ENCODE results near the gene GCNT2. TPM values are rescaled to one million over a fixed set of nuclear protein-coding genes. Genes with fewer than 3 reads are reported as not detected.

Gene GCNT2
- 21.2 and 21.6 TPM in 2 replicates for total RNA-seq (ENCODE audit: low replicate concordance)
- long read RNA-seq, full-length matches to known transcripts, result 7 of 23 reads
- long read RNA-seq, partial matches to known transcripts, result 4 of 23 reads
- long read RNA-seq, other reads (novel, unspliced or antisense), result 12 of 23 reads

DNA sequence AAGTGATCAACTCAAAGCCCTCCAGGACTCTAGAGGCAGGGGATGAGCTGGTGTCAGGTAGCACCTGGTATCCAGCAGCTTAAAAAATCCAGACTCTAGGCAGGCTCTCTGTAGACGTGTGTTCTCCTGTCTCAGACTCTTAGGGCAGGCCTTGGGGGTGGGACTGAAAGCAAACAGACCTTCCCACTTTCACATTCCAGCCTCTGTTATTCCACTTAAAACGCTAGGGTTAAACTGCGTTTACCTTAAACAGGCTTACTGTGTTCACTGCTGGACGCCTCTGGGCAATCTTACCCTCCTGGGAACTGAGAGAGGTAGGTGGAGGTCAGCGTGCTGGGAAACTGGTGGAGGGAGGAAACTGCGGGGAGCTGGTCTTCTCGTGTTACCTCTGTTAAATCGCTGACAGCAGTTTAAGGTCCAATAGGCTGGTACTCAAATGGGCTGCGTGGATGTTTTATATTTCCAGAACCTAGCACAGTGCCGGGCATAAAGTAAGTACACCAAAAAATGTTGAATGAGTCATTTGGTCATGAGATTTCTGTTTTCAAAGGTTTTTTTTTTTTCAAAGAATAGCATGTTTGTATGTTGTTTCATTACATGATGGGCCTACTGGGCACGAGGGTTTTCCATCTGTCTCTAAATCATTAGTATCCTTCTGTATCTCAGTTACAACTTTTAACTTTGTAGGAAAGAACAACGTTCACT, at the start of gene GCNT2:
Gene GCNT2, plus strand, starts transcription at position 248 of the 705 bp plus-strand sequence. CDS start 7,561 bp downstream, outside the sequence.
- peaks cover 30% of the 10 kb centered on the region for H3K4me1 Mint-ChIP-seq (ENCODE audit: unreplicated experiment)
- no peaks in the 10 kb centered on the region for H3K9me3 Mint-ChIP-seq
- H3K4me3 Mint-ChIP-seq, result peak within 1 kb of the TSS; percentile 84
- no peaks in the 10 kb centered on the region for H3K27me3 Mint-ChIP-seq
- DNase-seq (ENCODE audit: extremely low spot score, unreplicated experiment), result no peak
- TF ChIP-seq, protein P1, sequence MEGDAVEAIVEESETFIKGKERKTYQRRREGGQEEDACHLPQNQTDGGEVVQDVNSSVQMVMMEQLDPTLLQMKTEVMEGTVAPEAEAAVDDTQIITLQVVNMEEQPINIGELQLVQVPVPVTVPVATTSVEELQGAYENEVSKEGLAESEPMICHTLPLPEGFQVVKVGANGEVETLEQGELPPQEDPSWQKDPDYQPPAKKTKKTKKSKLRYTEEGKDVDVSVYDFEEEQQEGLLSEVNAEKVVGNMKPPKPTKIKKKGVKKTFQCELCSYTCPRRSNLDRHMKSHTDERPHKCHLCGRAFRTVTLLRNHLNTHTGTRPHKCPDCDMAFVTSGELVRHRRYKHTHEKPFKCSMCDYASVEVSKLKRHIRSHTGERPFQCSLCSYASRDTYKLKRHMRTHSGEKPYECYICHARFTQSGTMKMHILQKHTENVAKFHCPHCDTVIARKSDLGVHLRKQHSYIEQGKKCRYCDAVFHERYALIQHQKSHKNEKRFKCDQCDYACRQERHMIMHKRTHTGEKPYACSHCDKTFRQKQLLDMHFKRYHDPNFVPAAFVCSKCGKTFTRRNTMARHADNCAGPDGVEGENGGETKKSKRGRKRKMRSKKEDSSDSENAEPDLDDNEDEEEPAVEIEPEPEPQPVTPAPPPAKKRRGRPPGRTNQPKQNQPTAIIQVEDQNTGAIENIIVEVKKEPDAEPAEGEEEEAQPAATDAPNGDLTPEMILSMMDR (conservative IDR thresholded peaks at IDR 0.05), result no peak
- H3K27ac Mint-ChIP-seq, result peak within 1 kb of the TSS; percentile 99
- no peaks in the 10 kb centered on the region for H3K36me3 Mint-ChIP-seq

DNA sequence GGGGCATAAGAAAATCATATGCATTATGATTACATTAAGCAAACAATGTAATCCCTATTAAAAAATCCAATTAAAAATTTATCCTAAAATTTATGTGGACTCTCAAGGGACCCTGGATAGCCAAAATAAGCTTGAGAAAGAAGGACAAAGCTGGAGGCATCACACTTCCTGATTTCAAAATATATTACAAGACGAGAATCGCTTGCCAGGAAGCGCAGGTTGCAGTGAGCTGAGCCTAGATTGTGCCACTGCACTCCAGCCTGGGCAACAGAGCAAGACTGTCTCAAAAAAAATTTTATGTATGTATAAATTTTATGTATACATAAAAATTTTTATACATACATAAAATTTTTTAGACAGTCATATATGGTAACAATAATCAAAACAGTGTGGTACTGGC, 48.5 kb upstream of the GCNT2 start:
- DNase-seq (ENCODE audit: extremely low spot score, unreplicated experiment), result no peak
- H3K27ac Mint-ChIP-seq, result no peak overlapping the region
- H3K36me3 Mint-ChIP-seq, result no peaks in the 10 kb centered on the region
- H3K4me3 Mint-ChIP-seq, result no peak overlapping the region
- H3K27me3 Mint-ChIP-seq, result no peaks in the 10 kb centered on the region
- H3K9me3 Mint-ChIP-seq, result no peaks in the 10 kb centered on the region
- H3K4me1 Mint-ChIP-seq (ENCODE audit: unreplicated experiment), result no peaks in the 10 kb centered on the region
- TF ChIP-seq, protein P1 (conservative IDR thresholded peaks at IDR 0.05), result no peak

DNA sequence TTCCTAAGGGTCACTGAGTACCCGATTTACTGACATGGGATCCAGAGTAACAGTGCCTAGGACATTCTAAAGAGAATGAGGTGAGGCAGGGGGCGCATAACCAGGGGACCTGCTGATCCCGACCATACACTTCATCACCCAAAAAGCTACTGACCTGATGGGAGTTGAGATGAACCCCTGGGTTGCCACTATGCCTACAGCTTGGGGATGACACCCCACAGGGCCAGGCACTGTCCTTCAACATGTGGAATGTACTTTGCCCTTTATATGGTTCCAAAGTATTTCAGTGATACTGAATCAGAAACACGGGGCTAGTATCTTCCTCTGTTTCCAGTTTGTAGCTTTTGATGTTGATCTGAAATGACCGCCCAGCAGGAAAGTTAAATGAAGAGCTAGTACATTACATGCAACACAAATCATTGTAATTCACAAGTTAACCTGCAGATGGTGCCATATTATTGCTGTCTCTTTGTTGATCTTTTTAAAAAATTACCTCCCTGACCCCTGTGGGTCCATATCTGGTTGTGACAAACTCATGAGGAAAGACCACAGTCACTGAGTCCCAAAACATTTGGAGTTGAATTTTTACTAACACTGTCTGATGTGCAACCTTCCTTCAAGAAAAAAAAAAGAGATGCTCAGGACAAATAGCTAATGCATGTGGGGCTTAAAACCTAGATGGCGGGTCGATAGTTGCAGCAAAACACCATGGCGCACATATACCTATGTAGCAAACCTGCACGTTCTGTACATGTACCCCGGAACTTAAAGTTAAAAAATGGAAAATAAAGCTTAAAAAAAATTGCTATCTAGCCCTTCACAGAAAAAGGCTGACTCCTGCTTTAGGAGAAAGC, 42.7 kb upstream of the GCNT2 start:
- H3K9me3 Mint-ChIP-seq, result no peaks in the 10 kb centered on the region
- TF ChIP-seq, protein P1 (conservative IDR thresholded peaks at IDR 0.05), result peak; percentile 84
- no peaks in the 10 kb centered on the region for H3K36me3 Mint-ChIP-seq
- no peaks in the 10 kb centered on the region for H3K4me1 Mint-ChIP-seq (ENCODE audit: unreplicated experiment)
- H3K27ac Mint-ChIP-seq, result peak overlapping the region; percentile 50
- no peaks in the 10 kb centered on the region for H3K27me3 Mint-ChIP-seq
- H3K4me3 Mint-ChIP-seq, result no peak overlapping the region
- DNase-seq (ENCODE audit: extremely low spot score, unreplicated experiment), result no peak

DNA sequence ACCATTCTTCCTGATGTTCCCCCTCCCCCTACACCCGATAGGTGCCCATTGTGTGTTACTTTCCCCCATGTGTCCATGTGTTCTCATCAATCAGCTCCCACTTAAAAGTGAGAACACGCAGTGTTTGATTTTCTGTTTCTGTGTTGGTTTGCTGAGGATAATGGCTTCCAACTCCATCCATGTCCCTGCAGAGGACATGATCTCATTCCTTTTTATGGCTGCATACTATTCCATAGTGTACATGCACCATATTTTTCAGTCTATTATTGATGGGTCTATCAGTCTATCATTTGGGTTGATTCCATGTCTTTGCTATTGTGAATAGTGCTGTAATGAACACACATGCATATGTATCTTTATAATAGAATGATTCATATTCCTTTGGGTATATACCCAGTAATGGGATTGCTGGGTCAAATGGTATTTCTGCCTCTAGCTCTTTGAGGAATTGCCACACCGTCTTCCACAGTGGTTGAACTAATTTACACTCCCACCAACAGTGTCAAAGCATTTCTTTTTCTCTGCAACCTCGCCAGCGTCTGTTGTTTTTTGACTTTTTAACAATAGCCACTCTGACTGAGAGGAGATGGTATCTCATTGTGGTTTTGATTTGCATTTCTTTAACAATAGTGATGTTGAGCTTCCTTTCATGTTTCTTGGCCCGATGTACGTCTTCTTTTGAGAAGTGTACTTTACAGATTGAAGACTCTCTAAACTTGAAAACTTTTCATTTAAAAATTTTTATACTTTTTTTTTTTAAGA, 41.0 kb upstream of the GCNT2 start:
- no peak for DNase-seq (ENCODE audit: extremely low spot score, unreplicated experiment)
- TF ChIP-seq, protein P1 (conservative IDR thresholded peaks at IDR 0.05), result no peak
- H3K4me3 Mint-ChIP-seq, result no peak overlapping the region
- H3K27me3 Mint-ChIP-seq, result no peaks in the 10 kb centered on the region
- H3K27ac Mint-ChIP-seq, result peak overlapping the region; percentile 57
- no peaks in the 10 kb centered on the region for H3K9me3 Mint-ChIP-seq
- no peaks in the 10 kb centered on the region for H3K4me1 Mint-ChIP-seq (ENCODE audit: unreplicated experiment)
- H3K36me3 Mint-ChIP-seq, result no peaks in the 10 kb centered on the region

DNA sequence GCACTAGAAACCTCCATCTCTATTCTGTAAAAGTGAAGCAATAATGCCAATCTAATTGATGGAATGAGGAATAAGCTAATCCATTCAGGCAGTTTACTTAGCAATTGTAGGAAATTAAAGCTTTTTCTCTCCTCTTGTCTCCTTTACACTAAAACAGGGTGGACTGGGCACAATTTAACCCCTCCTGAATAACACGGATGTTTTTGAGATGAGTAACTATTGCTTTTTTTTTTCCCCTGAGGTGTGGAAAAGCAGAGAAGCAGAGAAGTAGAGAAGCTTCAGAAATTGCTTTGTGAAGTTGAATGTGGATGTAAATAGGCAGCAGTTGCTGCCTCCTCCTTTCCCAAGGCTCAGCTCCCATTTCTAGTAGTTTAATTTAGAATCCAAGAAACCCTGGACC, 40.0 kb upstream of the GCNT2 start:
- no peaks in the 10 kb centered on the region for H3K9me3 Mint-ChIP-seq
- TF ChIP-seq, protein P1 (conservative IDR thresholded peaks at IDR 0.05), result no peak
- no peaks in the 10 kb centered on the region for H3K36me3 Mint-ChIP-seq
- H3K4me3 Mint-ChIP-seq, result peak overlapping the region; percentile 27
- peak overlapping the region; percentile 92 for H3K27ac Mint-ChIP-seq
- H3K27me3 Mint-ChIP-seq, result no peaks in the 10 kb centered on the region
- H3K4me1 Mint-ChIP-seq (ENCODE audit: unreplicated experiment), result no peaks in the 10 kb centered on the region
- DNase-seq (ENCODE audit: extremely low spot score, unreplicated experiment), result no peak

Measured in type B pancreatic cell (in vitro differentiated cells).